ENCODE results near the gene ASIC2.

DNA sequence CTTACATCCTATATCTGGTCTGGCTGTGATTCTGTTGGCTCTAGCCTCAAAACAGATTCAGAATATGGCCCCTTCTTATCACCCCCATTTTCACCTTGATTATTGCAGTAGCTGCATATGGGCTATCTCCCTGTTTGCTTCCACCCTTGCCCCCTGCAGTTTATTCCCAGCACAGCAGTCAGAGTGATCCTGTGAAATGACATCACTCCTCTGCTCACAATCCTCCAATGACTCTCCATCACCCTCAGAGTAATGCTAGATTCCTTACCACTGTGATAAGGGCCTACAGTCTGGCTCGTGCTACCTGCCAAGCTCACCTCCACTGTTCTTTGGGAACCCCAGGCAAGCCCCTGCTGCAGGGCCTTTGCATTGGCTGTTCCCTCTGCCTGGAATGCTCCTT, 92.5 kb downstream of the ASIC2 start:
- TF ChIP-seq, protein P1, sequence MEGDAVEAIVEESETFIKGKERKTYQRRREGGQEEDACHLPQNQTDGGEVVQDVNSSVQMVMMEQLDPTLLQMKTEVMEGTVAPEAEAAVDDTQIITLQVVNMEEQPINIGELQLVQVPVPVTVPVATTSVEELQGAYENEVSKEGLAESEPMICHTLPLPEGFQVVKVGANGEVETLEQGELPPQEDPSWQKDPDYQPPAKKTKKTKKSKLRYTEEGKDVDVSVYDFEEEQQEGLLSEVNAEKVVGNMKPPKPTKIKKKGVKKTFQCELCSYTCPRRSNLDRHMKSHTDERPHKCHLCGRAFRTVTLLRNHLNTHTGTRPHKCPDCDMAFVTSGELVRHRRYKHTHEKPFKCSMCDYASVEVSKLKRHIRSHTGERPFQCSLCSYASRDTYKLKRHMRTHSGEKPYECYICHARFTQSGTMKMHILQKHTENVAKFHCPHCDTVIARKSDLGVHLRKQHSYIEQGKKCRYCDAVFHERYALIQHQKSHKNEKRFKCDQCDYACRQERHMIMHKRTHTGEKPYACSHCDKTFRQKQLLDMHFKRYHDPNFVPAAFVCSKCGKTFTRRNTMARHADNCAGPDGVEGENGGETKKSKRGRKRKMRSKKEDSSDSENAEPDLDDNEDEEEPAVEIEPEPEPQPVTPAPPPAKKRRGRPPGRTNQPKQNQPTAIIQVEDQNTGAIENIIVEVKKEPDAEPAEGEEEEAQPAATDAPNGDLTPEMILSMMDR (IDR thresholded peaks at IDR 0.05 in 8 of 11, conservative IDR thresholded peaks at IDR 0.05 in 3 of 11) = no peak
- no peak for TF ChIP-seq POLR2A (IDR thresholded peaks at IDR 0.05)
